ENCODE measurements around the gene PDZK1IP1.
A peak's percentile ranks its signal among the peaks of the same experiment; 100 is the strongest.
"Not testable (repeated sequence)": the region's sequence is repeated elsewhere in the genome, so short reads cannot be mapped to it uniquely, and the experiment has no call there.

The PDZK1IP1 gene

DNA sequence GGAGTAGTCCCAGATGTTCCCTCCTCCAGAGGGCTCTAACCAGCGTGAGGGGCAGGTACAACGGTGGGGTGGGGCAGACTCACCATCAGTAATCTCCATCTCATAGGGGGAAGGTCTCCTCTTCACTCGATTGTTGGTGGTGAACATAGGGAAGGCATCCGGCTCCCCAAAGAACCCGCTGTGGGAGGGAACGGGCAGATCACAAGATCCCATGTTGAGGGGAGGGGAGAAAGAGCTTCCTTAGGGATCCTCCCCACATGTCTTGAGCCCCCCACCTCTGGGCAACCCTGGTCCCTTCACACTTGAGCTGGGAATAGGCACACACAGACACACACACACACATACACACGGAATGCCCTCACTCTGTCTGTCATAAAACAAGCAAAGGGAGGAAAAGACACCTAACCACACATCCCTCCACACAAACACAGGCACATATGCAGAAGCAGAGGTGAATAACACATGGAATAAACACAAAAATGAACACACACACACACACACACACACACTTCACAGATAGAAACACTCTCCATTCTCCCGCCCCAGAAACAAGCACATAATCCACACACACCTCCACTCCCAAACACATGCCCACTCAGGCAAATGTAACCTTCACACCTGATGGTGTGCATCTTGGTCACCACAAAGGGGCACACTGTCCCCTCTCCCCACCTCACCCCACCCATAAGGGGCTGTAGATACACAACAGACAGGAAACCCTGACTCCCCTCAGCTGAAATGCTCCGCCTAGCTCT, 34.3 kb upstream of the PDZK1IP1 start:
- DNase-seq = no peak

DNA sequence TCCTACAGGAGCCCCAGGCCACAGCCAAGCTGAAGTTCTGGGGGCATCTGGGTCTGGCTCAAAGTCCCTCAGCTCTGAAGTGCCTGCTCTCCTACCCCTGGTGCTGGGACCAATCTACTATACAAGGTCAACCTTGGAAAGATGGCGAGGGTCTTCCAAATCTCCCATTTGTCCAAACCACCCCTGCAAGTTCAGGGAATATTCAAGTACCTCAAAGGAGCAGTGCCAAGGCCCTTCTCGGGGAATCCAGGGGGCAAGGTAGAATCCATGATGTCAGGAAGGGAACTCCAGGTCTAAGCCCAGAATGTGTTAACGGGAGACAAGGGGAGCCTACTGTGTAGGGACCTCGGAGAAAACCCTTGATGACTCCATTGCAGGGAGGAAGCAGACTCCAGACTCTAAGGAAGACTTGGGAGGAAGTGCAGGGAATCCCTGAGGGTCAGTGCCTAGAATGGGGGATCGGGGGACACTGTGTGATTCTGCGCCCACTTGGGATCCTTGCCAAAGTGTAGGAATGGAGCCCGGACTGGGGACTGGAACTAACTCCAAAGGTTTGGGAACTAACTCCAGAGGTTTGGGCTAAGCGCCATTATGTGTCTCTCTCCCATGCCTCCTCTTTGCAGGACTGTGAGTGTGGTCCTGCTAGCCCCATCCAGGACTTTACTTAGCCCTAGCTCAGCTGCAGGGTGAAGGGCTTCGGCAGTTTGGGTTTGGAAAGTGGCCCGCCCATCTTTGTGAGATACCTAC, 33.5 kb upstream of the PDZK1IP1 start:
- no peak for DNase-seq

DNA sequence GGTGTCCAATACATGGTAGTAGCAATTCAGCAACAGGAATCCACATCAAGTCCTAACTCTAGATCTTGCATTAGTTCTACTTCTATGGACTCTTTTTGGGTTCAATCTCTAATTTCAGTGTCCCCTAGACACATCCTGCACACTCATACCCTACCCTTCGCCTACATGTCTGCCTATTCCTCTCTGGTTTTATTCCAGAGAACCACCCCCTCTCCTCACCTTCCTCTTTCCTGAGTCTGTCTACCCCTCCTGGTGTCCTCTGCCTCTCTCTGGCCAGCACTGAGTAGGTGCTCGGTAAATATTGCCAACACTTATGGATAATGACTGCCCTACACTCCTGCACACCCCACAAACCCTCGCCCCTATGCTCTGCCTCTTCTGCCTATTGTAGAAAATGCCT, 32.6 kb upstream of the PDZK1IP1 start:
- DNase-seq = no peak

DNA sequence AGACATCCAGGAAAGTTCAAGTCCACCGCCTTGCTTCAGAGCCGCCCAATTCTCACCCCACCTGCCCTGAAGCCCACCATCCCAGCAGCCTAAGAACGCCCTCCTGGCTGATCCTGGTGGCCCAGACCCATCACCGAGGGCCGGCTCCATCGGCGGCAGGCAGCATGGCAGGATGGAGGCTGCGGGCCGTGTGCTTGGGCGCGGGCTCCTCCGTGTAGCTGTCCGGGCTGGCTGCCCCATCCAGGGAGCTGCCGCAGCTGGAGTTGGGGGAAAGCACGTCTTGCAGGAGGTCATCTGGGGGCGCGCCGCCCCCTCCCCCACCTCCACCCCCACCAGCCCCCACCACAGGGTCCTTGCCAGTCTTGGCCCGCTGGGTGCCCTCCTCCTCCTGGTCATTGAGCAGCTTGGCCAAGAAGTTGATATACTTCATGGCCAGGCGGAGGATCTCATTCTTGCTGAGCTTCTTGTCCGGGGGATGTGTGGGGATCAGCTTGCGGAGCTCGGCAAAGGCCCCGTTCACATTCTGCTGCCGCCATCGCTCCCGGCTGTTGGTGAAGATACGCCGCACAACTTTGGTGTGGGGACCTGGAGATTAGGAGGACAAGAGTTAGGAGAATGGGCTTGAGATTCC, 29.9 kb upstream of the PDZK1IP1 start:
- DNase-seq = no peak

DNA sequence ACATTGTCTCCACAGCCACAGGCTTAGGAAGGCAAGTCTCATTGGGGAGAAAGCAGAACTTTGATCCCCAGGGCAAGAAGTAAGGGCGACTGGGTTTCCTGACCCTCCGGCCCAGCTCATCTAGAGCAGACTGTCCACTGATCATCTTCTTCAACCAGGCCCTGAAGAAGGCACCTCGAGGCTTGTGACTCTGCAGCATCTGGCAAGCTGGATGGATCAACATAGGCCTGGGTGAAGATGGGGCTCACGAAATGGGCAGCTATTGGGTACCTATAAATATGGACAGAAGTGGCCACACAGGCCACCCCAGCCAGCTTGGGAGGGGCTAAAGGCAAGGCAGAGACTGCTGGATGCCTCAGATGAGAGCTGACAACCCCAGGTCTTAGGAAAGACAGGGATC, 29.2 kb upstream of the PDZK1IP1 start:
- DNase-seq = no peak

DNA sequence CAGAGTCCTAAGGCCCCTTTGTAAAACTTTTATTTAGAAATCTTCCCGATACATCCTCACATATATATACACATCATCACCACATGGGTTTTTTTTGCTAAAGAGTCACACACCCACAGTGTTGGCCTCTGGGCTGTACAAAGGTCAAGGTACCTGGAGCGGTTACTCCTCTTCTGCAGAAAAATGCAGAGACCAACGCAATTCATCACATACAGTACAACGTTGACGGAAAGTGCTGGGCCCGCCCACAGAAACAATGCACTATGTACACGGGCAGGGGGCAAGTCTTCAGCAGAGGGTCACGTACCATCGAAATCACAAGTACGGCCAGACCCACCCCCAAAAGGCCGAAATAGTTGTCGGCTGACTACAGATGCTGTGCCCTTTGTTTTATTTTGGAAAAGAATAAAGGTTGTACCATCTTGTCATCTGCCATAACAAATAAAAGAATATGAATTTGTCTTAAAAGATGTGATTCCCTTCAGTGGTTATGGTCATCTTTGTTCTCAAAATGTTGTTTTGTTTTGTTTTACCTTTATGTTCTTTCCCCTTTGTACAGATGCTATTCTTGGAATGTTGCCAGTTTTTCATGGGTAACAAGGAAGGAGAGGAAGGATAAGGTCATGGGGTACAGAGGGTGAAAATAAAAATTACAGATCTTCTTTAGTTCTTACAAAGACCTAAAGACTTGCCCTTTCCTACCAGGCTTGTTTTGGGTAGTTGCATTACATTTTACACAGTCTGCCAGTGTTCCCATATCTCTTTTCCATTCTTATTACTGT, 26.6 kb upstream of the PDZK1IP1 start:
- no peak for DNase-seq

DNA sequence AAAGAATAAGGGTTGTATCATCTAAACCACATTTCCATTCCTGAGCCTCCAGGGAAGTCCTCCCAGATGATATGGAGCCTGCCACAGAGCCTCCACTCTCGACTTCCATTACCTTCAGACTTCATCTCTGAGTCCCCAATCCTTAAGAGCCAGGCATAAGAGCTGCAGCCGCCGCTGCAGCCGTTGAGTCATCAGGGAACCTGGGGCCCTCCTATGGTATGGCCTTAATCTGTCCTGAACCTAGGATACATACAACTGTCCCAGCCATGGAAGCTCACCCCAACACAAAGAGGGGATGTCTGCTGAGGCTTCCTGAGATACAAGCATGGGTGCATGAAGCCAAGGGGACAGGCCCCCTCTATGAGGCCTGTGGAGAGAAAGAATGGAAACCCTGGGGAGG, 25.9 kb upstream of the PDZK1IP1 start:
- DNase-seq = no peak

DNA sequence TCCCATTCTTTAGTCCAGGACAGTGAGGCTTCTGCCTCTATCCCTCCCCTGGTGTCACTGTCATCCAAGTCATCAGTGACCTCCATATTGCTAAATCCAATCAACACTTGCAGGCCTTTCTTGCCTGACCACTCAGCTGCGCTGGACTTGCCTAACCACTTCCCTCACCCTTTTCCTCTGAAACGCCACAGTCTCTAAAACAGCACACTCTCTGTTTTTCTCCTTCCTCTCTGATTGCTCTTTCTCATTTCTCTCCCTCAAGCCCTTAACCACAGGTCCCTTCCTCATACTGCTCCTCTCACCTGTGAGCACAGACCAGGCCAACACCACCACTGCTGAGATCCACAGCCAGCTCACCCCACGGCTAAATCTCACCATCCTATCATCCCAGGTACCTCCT, 24.7 kb upstream of the PDZK1IP1 start:
- DNase-seq = no peak

DNA sequence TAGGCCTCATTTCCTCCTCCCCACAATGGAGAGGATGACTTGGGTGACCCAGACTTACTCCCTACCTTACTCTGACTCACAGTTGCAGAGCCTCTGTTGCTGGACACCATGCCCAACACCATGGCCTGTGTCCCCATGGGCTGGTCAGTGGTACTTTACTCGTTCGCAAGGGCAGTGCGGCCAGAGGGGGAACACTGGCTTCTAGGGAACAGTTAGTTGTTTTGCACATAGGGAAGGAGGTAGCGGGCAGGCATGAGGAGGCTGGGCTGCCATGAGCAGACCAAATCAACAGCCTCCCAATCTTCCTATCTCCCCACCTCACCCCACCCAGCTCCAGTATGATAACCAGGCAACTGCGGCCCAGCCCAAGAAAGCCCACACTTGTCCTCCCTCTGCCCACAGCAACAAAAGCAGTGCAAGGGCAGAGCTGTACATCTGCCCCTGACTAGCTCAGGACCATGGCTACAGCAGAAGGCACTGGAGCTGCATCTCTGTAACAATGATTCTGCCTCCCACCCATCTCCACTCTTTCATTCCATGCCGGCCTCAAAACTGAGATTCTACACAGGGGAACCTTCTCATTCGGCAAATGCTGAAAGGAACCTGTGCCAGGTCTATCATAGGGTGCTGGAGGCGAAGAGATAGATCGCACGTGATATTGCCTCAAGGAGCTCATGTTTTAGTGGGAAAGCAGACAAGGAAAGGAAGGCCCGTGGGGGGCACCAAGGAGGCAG, 23.6 kb upstream of the PDZK1IP1 start:
- DNase-seq = no peak

DNA sequence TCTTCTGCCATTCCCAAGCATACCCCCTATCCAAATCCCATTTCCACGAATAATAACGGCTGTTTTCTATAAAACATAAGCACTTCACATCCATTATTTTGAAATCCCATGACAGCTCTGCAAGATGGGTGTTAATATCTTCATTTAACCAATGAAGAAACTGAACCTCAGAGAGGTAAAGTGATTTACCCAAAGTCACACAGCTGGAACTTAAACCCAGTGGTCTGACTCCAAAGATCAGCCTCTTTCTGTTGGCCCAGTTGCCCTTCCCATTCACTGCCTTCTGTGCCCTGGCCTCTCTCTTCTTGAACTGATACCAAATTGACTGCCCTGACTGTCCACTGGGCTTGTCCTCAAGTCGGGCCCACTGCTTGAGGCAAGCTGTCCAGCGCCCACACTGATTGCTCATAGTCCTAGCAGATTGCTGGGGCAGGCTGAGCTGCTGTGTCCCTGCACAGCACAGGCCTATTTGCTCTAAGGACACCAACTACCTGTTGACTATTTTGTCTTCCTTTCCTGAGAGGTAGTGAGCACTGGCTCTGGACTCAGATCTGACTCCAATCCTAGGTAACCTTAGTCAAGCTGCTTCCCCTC, 22.9 kb upstream of the PDZK1IP1 start:
- no peak for DNase-seq

DNA sequence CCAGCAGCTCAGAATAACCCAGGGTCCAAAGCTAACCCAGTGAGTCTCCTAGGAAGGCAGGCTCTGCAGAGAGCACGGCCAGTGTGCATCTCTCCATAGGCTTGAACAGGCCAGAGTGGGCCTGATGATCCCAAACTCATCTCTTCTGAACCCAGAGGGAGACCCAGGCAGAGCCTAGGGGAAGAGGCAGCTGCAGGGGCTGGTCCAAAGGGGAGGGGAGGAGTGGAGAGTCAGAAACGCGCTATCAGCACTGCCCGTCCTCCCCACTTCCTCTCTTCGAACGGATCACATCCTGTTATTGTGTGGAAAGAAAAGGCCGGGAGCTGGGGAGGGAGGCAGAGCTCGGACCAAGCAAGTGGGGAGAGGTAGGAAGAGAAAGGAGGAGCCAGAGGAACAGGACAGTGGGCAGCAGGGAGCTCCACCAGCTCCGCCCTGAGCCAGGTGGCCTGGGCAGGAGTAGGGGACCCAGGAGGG, 22.0 kb upstream of the PDZK1IP1 start:
- peak; percentile 26 for DNase-seq

DNA sequence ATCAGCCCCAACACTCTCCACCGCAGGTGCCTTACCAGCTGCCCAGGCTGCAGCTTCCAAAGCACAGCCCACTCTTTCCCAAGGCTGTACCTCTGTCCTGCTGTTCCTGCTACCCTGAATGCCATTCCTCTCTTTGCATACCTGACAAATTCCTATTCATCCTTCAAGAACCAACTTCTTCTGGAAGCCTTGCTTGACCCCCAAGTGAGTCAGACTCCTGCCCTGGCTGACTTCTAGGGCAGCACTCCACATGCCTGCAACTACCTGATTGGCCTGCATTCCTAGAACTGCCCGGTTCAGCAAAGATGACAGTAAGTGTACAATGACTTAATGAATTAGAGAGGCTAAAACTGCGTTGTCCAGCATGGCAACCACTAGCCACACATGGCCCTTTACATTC, 20.8 kb upstream of the PDZK1IP1 start:
- no peak for DNase-seq

DNA sequence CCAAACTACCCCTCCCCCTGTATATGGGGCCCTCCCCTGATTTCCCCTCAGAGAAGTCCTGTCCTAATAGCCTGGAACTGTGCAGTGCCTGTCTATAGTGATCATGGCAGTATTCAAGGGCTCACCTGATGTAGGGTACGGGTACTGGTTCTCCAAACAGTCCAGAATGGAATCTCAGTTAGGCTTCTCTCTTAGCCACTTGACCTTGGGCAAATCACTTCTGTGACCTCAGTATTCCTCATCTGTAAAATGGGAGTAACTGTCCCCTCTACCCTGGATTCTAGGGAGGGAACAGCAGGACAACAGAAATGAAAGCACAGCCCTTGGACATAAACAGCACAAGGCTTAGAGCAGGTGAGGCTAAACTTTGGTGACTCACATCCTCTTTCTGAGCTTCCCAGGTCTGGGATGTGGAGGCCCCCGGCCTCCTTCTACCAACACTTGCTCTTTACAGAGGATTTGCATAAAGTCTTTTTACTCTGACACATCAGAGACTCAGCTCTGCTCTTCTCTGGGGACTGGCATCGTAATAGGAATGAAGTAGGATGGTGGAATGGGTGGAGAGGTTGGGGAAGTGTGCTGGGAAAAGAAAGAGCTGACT, 20.0 kb upstream of the PDZK1IP1 start:
- no peak for DNase-seq

DNA sequence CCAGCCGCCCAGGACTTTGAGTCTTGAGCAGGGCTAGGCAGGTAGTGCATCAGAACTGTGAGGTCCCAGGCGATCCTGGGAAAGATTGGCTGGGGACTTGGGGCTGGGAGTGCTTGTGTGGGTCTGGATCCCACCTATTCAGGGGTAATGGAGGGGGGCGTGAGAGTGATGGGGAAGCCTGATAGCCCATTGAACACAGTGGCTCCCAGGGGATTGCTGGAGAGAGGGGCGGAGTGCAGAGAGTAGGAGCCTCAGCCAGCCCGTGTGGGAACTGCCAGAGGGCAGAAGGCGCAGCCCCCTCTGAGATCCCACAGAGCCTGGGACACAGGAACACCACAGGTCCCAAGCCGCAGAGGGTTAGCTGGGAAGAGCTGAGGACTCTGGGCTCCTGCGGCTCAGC, 19.3 kb upstream of the PDZK1IP1 start:
- no peak for DNase-seq

DNA sequence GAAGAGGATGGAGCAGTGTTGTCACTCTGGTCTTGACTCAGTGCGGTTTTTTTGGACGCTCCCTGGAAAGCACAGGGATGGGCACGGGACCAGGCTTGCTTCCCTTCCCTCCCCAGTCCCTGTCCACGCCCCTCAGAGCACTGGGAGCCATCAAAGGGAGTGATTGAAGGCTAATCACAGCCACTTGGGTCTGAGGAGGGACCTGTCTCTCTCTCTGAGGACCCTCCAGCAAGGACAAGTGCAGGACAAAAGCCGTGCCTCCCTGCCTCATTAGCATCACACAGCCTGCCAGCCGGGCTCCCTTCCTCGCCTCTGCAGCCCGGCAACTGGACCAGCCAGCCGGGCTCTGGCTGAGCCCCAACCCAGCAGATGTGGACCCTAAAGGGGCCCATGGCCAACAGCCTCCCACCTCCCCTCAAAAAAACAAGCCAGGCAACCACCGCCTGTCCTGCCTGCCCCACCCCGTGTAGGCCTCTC, 18.6 kb upstream of the PDZK1IP1 start:
- DNase-seq = no peak

DNA sequence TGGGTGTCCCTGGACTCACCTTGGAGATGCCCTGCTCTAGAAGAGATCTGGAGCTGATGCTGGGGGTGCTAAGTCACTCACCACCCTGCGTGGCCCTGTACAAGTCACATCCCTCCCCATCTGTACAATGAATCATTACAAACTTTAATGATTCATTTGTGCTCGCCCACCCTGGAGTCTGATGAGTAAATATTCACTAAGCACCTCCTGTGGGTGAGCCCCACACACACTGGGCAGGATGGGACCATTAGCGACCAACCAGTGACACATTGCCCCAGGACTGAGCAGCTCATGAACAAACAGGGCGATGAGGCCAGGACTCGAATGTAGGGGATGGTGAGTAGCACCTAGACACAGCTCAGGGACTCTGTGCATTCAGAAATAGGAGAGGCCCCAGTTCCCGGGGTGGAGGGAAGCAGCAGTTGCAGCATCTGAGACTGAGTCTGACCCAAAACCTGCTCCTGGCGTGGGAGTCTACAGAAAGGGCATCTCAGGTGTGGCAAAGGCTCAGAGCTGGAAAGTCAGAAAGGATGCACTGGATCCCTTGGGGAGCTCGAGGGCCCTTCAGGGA, 18.1 kb upstream of the PDZK1IP1 start:
- no peak for DNase-seq

DNA sequence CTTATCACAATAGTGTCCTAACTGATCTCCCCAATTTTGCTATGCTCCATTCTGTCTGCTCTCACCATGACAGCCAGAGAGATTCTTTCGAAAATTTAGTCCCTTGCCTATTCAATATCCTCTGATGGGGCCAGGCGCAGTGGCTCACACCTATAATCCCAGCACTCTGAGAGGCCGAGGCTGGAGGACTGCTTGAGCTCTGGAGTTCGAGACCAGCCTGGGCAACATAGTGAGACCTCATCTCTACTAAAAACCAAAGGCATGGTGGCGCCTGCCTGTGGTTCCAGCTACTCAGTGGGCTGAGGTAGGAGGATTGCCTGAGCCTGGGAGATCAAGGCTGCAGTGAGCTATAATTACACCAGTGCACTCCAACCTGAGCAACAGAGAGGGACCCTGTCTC, 16.1 kb upstream of the PDZK1IP1 start:
- DNase-seq = no peak

DNA sequence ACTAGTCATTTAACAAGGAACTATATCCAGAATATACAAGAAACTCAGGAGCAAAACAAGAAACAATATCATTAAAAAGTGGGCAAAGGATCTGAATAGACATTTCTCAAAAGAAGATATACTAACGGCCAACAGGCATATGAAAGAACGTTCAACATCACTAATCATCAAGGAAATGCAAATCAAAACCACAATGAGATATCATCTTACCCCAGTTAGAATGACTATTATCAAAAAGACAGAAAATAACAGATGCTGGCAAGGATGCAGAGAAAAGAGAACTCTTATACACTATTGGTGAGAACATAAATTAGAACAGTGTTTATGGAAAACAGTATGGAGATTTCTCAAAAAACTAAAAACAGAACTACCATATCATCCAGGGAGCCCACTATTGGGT, 13.7 kb upstream of the PDZK1IP1 start:
- not testable (repeated sequence) for DNase-seq

DNA sequence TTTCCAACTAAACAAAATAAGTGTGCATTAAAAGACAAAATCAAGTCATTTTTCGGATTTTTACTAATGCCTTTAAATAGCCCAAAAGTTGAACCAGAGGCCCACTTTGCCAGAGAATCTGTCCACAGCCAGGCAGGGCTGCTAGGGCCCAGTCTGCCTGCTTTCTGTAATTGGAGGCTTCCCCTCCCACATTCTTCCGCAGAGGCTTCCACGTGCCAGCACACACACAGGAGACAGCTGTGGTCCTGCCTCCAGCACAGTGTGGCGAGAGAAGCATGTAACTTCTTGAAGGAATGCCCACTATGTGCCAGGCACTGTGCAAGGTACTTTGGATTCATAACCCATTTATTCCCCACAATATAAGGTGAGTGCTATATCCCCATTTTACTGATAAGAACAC, 11.3 kb upstream of the PDZK1IP1 start:
- no peak for DNase-seq

DNA sequence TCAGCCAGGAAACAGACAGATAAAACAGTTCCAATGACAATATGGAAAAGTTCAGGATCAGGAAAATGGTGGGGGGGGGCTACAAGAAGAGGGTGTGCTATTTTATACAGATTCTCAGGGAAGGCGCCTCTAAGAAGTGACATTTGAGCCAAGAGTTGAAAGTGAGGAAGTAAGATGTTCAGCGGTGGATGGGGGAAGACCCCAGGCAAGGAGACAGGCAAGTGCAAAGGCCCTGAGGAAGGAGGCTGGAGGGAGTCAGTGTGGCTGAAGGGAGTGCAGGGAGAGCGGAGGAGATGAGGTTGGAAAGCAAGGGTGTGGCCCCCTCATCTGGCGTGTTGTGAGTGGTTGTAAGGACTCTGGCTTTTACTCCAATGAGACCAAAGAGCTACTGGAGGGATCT, 8.4 kb upstream of the PDZK1IP1 start:
- no peak for DNase-seq

DNA sequence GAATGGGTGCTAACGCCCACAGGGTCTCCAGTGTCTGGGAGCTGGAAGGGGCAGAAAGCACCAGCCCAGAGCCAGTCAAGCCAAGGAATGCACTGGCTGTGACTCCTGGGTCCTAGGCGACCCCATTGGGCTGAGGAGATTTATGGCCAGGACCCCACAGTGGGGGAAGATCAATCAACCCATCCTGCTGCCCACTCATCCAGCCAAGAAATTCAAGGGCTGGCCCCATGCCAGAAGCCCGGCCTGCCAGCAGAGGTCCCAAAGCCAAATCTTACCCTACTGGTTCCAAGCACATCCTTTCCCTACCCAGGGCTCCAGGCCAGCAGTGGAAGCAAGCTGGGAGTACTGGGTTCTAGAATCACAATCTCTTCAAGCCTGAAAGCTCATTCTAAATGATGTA, 6.8 kb upstream of the PDZK1IP1 start:
- DNase-seq = no peak
